WTC11 (cell line): Measurements from ENCODE around the gene RECQL5. TPM values are rescaled to one million over a fixed set of nuclear protein-coding genes. Genes with fewer than 3 reads are reported as not detected.

Experiments
- ATAC-seq: fragments of 200-7000 bp; cut with Tn5 transposase; 2 replicates; pipeline ENCODE4 v1.10.0; 2021; ENCODE audit warnings: mild to moderate bottlenecking, moderate library complexity
- CTCF ChIA-PET: fragments of 300-600 bp; sonication (Branson Sonifier 250); formaldehyde crosslinking; loops from one replicate; lab custom pipeline; 2021; ENCODE audit warnings: antibody characterized with exemption; lab: Charles Lee
- POLR2A ChIA-PET: fragments of 350-600 bp; sonication (Branson Sonifier 250); formaldehyde crosslinking; loops from one replicate; lab custom pipeline; 2021; ENCODE audit warnings: antibody characterized with exemption; lab: Charles Lee
- DNase-seq: peaks from one replicate; pipeline ENCODE4 v3.0.0; 2021; ENCODE audit warnings: low spot score
- H3K27ac Mint-ChIP-seq: 2 replicates; pipeline ENCODE4 v1.8.0; 2021; ENCODE audit warnings: mixed read lengths
- H3K27me3 Mint-ChIP-seq: 2 replicates; pipeline ENCODE4 v1.8.0; 2021; ENCODE audit warnings: low read depth, mild to moderate bottlenecking, moderate library complexity, mixed read lengths
- H3K36me3 Mint-ChIP-seq: 2 replicates; pipeline ENCODE4 v1.8.0; 2021; ENCODE audit warnings: mixed read lengths
- H3K4me1 Mint-ChIP-seq: 2 replicates; pipeline ENCODE4 v1.8.0; 2022; ENCODE audit warnings: mixed read lengths
- H3K4me3 Mint-ChIP-seq: 2 replicates; pipeline ENCODE4 v1.8.0; 2021; ENCODE audit warnings: mild to moderate bottlenecking, moderate library complexity, mixed read lengths
- H3K9me3 Mint-ChIP-seq: 2 replicates; pipeline ENCODE4 v1.8.0; 2021; ENCODE audit warnings: mixed read lengths
- ARID4B ChIP-seq: sonication (generic); formaldehyde crosslinking; IDR thresholded peaks from 2 replicates; pipeline ENCODE4 v1.8.0; 2023; ENCODE audit warnings: missing genetic modification reagents, mild to moderate bottlenecking, borderline replicate concordance
- CREB1 ChIP-seq: sonication (generic); formaldehyde crosslinking; IDR thresholded peaks from 2 replicates; pipeline ENCODE4 v1.8.0; 2023; ENCODE audit warnings: mild to moderate bottlenecking, missing genetic modification reagents
- CREM ChIP-seq: sonication (generic); formaldehyde crosslinking; IDR thresholded peaks from 2 replicates; pipeline ENCODE4 v1.8.1; 2022; ENCODE audit warnings: mild to moderate bottlenecking, missing genetic modification reagents, moderate library complexity
- FOXK1 ChIP-seq: sonication (generic); formaldehyde crosslinking; IDR thresholded peaks from 2 replicates; pipeline ENCODE4 v1.8.0; 2022; ENCODE audit warnings: mild to moderate bottlenecking, moderate library complexity, missing genetic modification reagents
- FOXP1 ChIP-seq: sonication (generic); formaldehyde crosslinking; IDR thresholded peaks from 2 replicates; pipeline ENCODE4 v1.8.0; 2022; ENCODE audit warnings: missing genetic modification reagents, mild to moderate bottlenecking, moderate library complexity, borderline replicate concordance
- FOXP4 ChIP-seq: sonication (generic); formaldehyde crosslinking; IDR thresholded peaks from 2 replicates; pipeline ENCODE4 v1.8.0; 2022; ENCODE audit warnings: mild to moderate bottlenecking, missing genetic modification reagents
- MYBL2 ChIP-seq: sonication (generic); formaldehyde crosslinking; IDR thresholded peaks from 2 replicates; pipeline ENCODE4 v1.8.1; 2023; ENCODE audit warnings: mild to moderate bottlenecking, moderate library complexity, missing genetic modification reagents
- NFYB ChIP-seq: sonication (generic); formaldehyde crosslinking; conservative IDR thresholded peaks from 2 replicates; pipeline ENCODE4 v1.8.0; 2022; ENCODE audit warnings: low read depth, missing genetic modification reagents
- NR1H2 ChIP-seq: sonication (generic); formaldehyde crosslinking; IDR thresholded peaks from 2 replicates; pipeline ENCODE4 v1.9.0; 2021; ENCODE audit warnings: mild to moderate bottlenecking, moderate library complexity, missing genetic modification reagents
- NR3C1 ChIP-seq: sonication (generic); formaldehyde crosslinking; conservative IDR thresholded peaks from 2 replicates; pipeline ENCODE4 v1.8.1; 2023; ENCODE audit warnings: low read depth, mild to moderate bottlenecking, missing genetic modification reagents
- OVOL2 ChIP-seq: fragments of 250-450 bp; sonication (Bioruptor Pico); IDR thresholded peaks from 2 replicates; pipeline ENCODE4 v1.9.0; 2021; ENCODE audit warnings: mild to moderate bottlenecking, borderline replicate concordance
- SMAD4 ChIP-seq: sonication (generic); formaldehyde crosslinking; IDR thresholded peaks from 2 replicates; pipeline ENCODE4 v1.8.0; 2022; ENCODE audit warnings: mild to moderate bottlenecking, missing genetic modification reagents
- SOX15 ChIP-seq: fragments of 250-450 bp; sonication (Bioruptor Pico); IDR thresholded peaks from 2 replicates; pipeline ENCODE4 v1.9.0; 2021; ENCODE audit warnings: mild to moderate bottlenecking
- TEAD4 ChIP-seq: sonication (generic); formaldehyde crosslinking; IDR thresholded peaks from 2 replicates; pipeline ENCODE4 v1.8.0; 2022; ENCODE audit warnings: mild to moderate bottlenecking, missing genetic modification reagents
- USF2 ChIP-seq: sonication (generic); formaldehyde crosslinking; IDR thresholded peaks from 2 replicates; pipeline ENCODE4 v1.8.1; 2023; ENCODE audit warnings: mild to moderate bottlenecking, missing genetic modification reagents, moderate library complexity
- ZBTB43 ChIP-seq: sonication (generic); formaldehyde crosslinking; IDR thresholded peaks from 2 replicates; pipeline ENCODE4 v1.8.1; 2023; ENCODE audit warnings: mild to moderate bottlenecking, missing genetic modification reagents
- ZMAT4 ChIP-seq: fragments of 250-450 bp; sonication (Bioruptor Pico); IDR thresholded peaks from 2 replicates; pipeline ENCODE4 v1.9.0; 2021; ENCODE audit warnings: mild to moderate bottlenecking
- ZNF281 ChIP-seq: sonication (generic); formaldehyde crosslinking; IDR thresholded peaks from 2 replicates; pipeline ENCODE4 v1.8.0; 2023; ENCODE audit warnings: mild to moderate bottlenecking, missing genetic modification reagents
- total RNA-seq: library from RNA; stranded (reverse); gene quantifications from 3 replicates; pipeline ENCODE4 v1.2.3, GENCODE V29; 2021

The RECQL5 gene
- total RNA-seq, 1 experiment from 2014 or later = 51.0 TPM

- TF ChIP-seq NFYB (no peak), OVOL2 (no peak)
- TF ChIP-seq, all 79 proteins: peak for 0
Observed at GRCh38 chr17:75701288-75701687, 34.3 kb upstream of the RECQL5 start (continued).

- TF ChIP-seq NR1H2 (CRISPR knock-in tag) = no peak
- TF ChIP-seq CREB1 = no peak
- TF ChIP-seq FOXK1 (CRISPR knock-in tag) = no peak
- no peak for TF ChIP-seq ZBTB43 (CRISPR knock-in tag)
- no peak for TF ChIP-seq ZNF281 (CRISPR knock-in tag)
- TF ChIP-seq ARID4B = no peak
- no peak for TF ChIP-seq ZMAT4
- TF ChIP-seq SOX15 = no peak
- TF ChIP-seq FOXP4 (CRISPR knock-in tag) = no peak
- no peak for TF ChIP-seq TEAD4 (CRISPR knock-in tag)
- TF ChIP-seq CREM (CRISPR knock-in tag) = no peak
- TF ChIP-seq SMAD4 (CRISPR knock-in tag) = no peak
- TF ChIP-seq NR3C1 (CRISPR knock-in tag) = no peak
- TF ChIP-seq FOXP1 = no peak
- TF ChIP-seq MYBL2 = no peak
- no peak for TF ChIP-seq USF2 (CRISPR knock-in tag)
- Mint-ChIP-seq H3K27me3 (no peaks in the 10 kb centered on the region; the same call in 1 of the 2 replicates), H3K4me1 (peaks cover 4% of the 10 kb centered on the region), H3K36me3 (peaks cover 51% of the 10 kb centered on the region), H3K4me3 (no peak overlapping the region), H3K9me3 (no peaks in the 10 kb centered on the region), H3K27ac (no peak overlapping the region)
- ChIA-PET CTCF (interaction anchor here (0.9 to 1.6 kb wide), 4 partner anchors 21 to 66 kb away, joined by 3 to 5 read pairs (median 4); partner anchors contain the start of genes ITGB4 and SMIM5), POLR2A (no interaction called here)
- no peak for DNase-seq
- no peak for ATAC-seq
Observed at GRCh38 chr17:75698659-75699058, 31.7 kb upstream of the RECQL5 start.
